HEK293 (cell line): ENCODE data around the gene DLG1.

ENCODE experiments used
- CTCF ChIA-PET: fragments of 350-600 bp; formaldehyde crosslinking; extraction: SDS; loops from one replicate; lab custom pipeline; 2021; ENCODE audit warnings: antibody characterized with exemption; lab: Yijun Ruan, JAX
- POLR2A ChIA-PET: fragments of 300-600 bp; formaldehyde crosslinking; extraction: SDS; loops from one replicate; lab custom pipeline; 2020; ENCODE audit warnings: antibody characterized with exemption, inconsistent platforms; lab: Yijun Ruan, JAX
- H3K27ac ChIP-seq: fragments of 200-500 bp; sonication (Bioruptor generic); 2 replicates; pipeline ENCODE4 v1.5.1; 2014; ENCODE audit warnings: low read depth, low read length, control low read depth, inconsistent platforms; ENCODE audit errors: extremely low read depth
- H3K36me3 ChIP-seq, 2 experiments: fragments of 200-500 bp in 1 of 2; sonication (Bioruptor generic) in 1 of 2; 1 replicate in 1 of 2; 2 replicates in 1 of 2; pipeline ENCODE4 v1.5.1; 2014 to 2017; ENCODE audit warnings: inconsistent platforms in 2 of 2, low read length in 2 of 2; ENCODE audit not compliant: control insufficient read depth in 2 of 2, insufficient read depth in 1 of 2
- H3K4me1 ChIP-seq: fragments of 200-500 bp; sonication (Bioruptor generic); 2 replicates; pipeline ENCODE4 v1.5.1; 2014; ENCODE audit warnings: mild to moderate bottlenecking, low read length, inconsistent platforms; ENCODE audit not compliant: control insufficient read depth, insufficient read depth
- H3K4me3 ChIP-seq: 2 replicates; pipeline ENCODE4 v1.5.1; 2011; ENCODE audit warnings: low read depth, mild to moderate bottlenecking, control low read depth, low read length, moderate library complexity
- H3K9me3 ChIP-seq: fragments of 200-500 bp; sonication (Bioruptor generic); 2 replicates; pipeline ENCODE4 v1.5.1; 2014; ENCODE audit warnings: low read depth, low read length, inconsistent platforms; ENCODE audit not compliant: control insufficient read depth, insufficient read depth
- ELK4 ChIP-seq: IDR thresholded peaks from 2 replicates; pipeline ENCODE4 v1.6.1; 2011; ENCODE audit warnings: mild to moderate bottlenecking, low read depth, low read length, borderline replicate concordance
- KLF16 ChIP-seq: fragments of 450-650 bp; formaldehyde crosslinking; IDR thresholded peaks from 2 replicates; pipeline ENCODE4 v1.5.1; 2017; ENCODE audit warnings: missing biosample characterization, missing genetic modification characterization
- KLF8 ChIP-seq: fragments of 450-650 bp; formaldehyde crosslinking; IDR thresholded peaks from 2 replicates; pipeline ENCODE4 v1.5.1; 2016; ENCODE audit warnings: missing biosample characterization, missing genetic modification characterization
- ZBTB21 ChIP-seq: fragments of 450-650 bp; formaldehyde crosslinking; IDR thresholded peaks from 2 replicates; pipeline ENCODE4 v1.5.1; 2017; ENCODE audit warnings: missing biosample characterization, missing genetic modification characterization
- ZBTB49 ChIP-seq: fragments of 450-650 bp; formaldehyde crosslinking; IDR thresholded peaks from 2 replicates; pipeline ENCODE4 v1.5.1; 2016; ENCODE audit warnings: missing biosample characterization, missing genetic modification characterization, low read depth
- ZNF10 ChIP-seq: fragments of 450-650 bp; formaldehyde crosslinking; IDR thresholded peaks from 2 replicates; pipeline ENCODE4 v1.5.1; 2017; ENCODE audit warnings: missing biosample characterization, missing genetic modification characterization
- ZNF2 ChIP-seq: fragments of 450-650 bp; formaldehyde crosslinking; IDR thresholded peaks from 2 replicates; pipeline ENCODE4 v1.5.1; 2016; ENCODE audit warnings: missing biosample characterization, missing genetic modification characterization
- ZNF26 ChIP-seq: fragments of 450-650 bp; formaldehyde crosslinking; IDR thresholded peaks from 2 replicates; pipeline ENCODE4 v1.5.1; 2016; ENCODE audit warnings: missing biosample characterization, missing genetic modification characterization
- ZNF266 ChIP-seq: fragments of 450-650 bp; formaldehyde crosslinking; IDR thresholded peaks from 2 replicates; pipeline ENCODE4 v1.5.1; 2016; ENCODE audit warnings: missing biosample characterization, missing genetic modification characterization, low read depth
- ZNF302 ChIP-seq: fragments of 450-650 bp; formaldehyde crosslinking; IDR thresholded peaks from 2 replicates; pipeline ENCODE4 v1.5.1; 2016; ENCODE audit warnings: missing biosample characterization, missing genetic modification characterization, low read depth
- ZNF394 ChIP-seq: fragments of 450-650 bp; formaldehyde crosslinking; IDR thresholded peaks from 2 replicates; pipeline ENCODE4 v1.5.1; 2016; ENCODE audit warnings: missing biosample characterization, missing genetic modification characterization, mild to moderate bottlenecking, moderate library complexity, borderline replicate concordance
- ZNF521 ChIP-seq: fragments of 450-650 bp; formaldehyde crosslinking; IDR thresholded peaks from 2 replicates; pipeline ENCODE4 v1.5.1; 2017; ENCODE audit warnings: missing biosample characterization, mild to moderate bottlenecking, missing genetic modification characterization
- ZNF561 ChIP-seq: fragments of 450-650 bp; IDR thresholded peaks from 2 replicates; pipeline ENCODE4 v1.5.1; 2018; ENCODE audit warnings: missing biosample characterization, missing genetic modification characterization, borderline replicate concordance
- ZNF580 ChIP-seq: fragments of 450-650 bp; formaldehyde crosslinking; IDR thresholded peaks from 2 replicates; pipeline ENCODE4 v1.5.1; 2016; ENCODE audit warnings: missing biosample characterization, missing genetic modification characterization
- ZNF639 ChIP-seq: fragments of 450-650 bp; formaldehyde crosslinking; IDR thresholded peaks from 2 replicates; pipeline ENCODE4 v1.5.1; 2016; ENCODE audit warnings: missing biosample characterization, missing genetic modification characterization
- ZNF645 ChIP-seq: fragments of 450-650 bp; formaldehyde crosslinking; IDR thresholded peaks from 2 replicates; pipeline ENCODE4; 2016; ENCODE audit warnings: missing biosample characterization, missing genetic modification characterization

DLG1 gene

GRCh38 chr3:197132916-197133530, 165.4 kb downstream of the DLG1 start (continued):
- TF ChIP-seq ZNF26 (tag by site-specific recombination) (no peak), ZNF394 (tag by site-specific recombination) (no peak), ZNF645 (tag by site-specific recombination) (no peak), ELK4 (no peak)
- TF ChIP-seq, all 188 proteins: peak for 0

- Histone ChIP-seq H3K9me3 (no peaks in the 10 kb centered on the region), H3K36me3 (peaks cover 0 to 27% of the 10 kb centered on the region in 2 experiments; a peak in 1 of 3 replicates), H3K4me1 (no peaks in the 10 kb centered on the region), H3K4me3 (no peak overlapping the region), H3K27ac (no peak overlapping the region)
- ChIA-PET POLR2A (no interaction called here), CTCF (no interaction called here)
- no peak for TF ChIP-seq ZNF302 (tag by site-specific recombination)
- no peak for TF ChIP-seq ZNF639 (tag by site-specific recombination)
- no peak for TF ChIP-seq ZNF266
- TF ChIP-seq ZNF561 (tag by site-specific recombination), result no peak
- TF ChIP-seq ZNF521 (tag by site-specific recombination), result no peak
- TF ChIP-seq ZNF580 (tag by site-specific recombination), result no peak
- no peak for TF ChIP-seq KLF16 (tag by site-specific recombination)
- TF ChIP-seq ZNF2 (tag by site-specific recombination), result no peak
- no peak for TF ChIP-seq ZBTB49 (tag by site-specific recombination)
- TF ChIP-seq KLF8 (tag by site-specific recombination), result no peak
- TF ChIP-seq ZBTB21 (tag by site-specific recombination), result no peak
- TF ChIP-seq ZNF10 (tag by site-specific recombination), result no peak
These were observed 172.8 kb downstream of the DLG1 start for GRCh38 chr3:197125636-197126035.
